GM18861 (cell line): ENCODE results near the gene SCN4B.

Experiments
- ATAC-seq: cut with Tn5 transposase; IDR thresholded peaks from one replicate; pipeline ENCODE4 v1.9.1; 2021; ENCODE audit not compliant: unreplicated experiment

SCN4B gene

GRCh38 chr11:118105657-118106305 is 46.8 kb downstream of the SCN4B start:
- ATAC-seq, result no peak

- no peak for ATAC-seq
Measured at GRCh38 chr11:118104491-118104890, 48.1 kb downstream of the SCN4B start.

DNA sequence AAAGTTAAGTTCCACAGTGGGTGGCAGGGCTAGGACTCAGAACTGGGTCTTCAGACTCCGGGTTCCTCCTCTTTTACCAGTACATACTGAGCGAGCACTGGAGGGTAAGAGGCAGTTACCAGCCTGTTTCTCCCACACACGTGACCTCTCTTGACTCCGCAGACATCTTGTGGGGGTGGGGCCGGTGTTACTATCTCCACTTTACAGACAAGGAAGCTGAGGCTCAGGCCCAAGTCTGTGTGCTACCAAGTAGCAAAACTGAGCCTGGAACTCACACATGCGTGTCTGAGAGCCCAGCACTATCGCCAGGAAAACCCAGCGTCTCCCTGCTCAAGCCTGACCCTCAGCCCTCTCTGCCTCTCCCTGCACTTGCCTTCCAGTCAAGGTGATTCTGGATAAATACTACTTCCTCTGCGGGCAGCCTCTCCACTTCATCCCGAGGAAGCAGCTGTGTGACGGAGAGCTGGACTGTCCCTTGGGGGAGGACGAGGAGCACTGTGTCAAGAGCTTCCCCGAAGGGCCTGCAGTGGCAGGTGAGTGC is 49.8 kb downstream of the SCN4B start:
- ATAC-seq, result no peak

- ATAC-seq, result no peak
Measured at GRCh38 chr11:118100691-118101232, 51.9 kb downstream of the SCN4B start.

GRCh38 chr11:118099838-118100556 is 52.6 kb downstream of the SCN4B start:
- ATAC-seq, result no peak

DNA sequence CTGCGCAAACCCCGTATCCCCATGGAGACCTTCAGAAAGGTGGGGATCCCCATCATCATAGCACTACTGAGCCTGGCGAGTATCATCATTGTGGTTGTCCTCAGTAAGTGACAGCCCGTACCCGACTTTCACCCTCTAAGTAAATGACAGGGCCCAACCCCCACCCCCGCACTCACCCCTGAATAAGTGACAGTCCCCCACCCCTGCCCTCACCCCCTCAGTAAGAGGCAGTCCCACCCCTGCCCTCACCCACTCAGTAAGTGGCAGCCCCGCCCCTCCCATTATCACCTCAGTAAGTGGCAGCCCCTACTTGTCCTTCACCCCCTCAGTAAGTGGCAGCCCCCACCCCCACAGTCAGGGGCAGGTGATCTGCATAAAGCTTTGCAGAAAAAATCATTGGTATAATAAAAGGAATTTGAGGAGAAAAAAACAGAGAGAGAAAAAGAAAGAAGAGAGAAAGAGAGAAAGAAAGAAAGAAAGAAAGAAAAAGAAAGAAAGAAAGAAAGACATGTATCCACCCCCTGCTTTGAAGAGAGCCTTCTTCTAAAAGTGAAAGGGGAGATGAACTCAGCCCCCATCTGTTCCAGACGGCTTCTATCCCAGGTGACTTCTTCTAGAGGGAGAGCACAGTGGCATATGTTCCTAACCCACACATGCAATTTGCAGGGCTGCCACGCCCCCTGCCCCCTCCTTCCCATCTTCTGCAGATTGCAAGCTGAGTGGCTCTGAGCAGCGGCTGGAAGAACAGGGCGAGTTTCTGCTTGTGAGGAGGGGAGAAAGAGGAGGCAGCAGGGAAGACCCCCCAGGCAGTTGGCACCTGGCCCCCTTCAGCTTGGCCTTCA is 53.4 kb downstream of the SCN4B start:
- no peak for ATAC-seq

- no peak for ATAC-seq
Measured at GRCh38 chr11:118095967-118096367, 56.7 kb downstream of the SCN4B start.

- ATAC-seq, result no peak
Measured at GRCh38 chr11:118095493-118095892, 57.1 kb downstream of the SCN4B start.

- no peak for ATAC-seq
Measured at GRCh38 chr11:118092907-118093571, 59.6 kb downstream of the SCN4B start.

GRCh38 chr11:118091690-118092089 is 60.9 kb downstream of the SCN4B start:
- no peak for ATAC-seq

GRCh38 chr11:118090545-118091162 is 62.0 kb downstream of the SCN4B start:
- no peak for ATAC-seq

- ATAC-seq, result no peak
Measured at GRCh38 chr11:118088531-118088930, 64.1 kb downstream of the SCN4B start.

- no peak for ATAC-seq
Measured at GRCh38 chr11:118087931-118088330, 64.7 kb downstream of the SCN4B start.

- no peak for ATAC-seq
Measured at GRCh38 chr11:118086913-118087768, 65.5 kb downstream of the SCN4B start, which contains the start of gene SMIM35. Gene SMIM35, minus strand, starts transcription at chr11:118086963. Its CDS starts 206 bp downstream, at chr11:118086757.

DNA sequence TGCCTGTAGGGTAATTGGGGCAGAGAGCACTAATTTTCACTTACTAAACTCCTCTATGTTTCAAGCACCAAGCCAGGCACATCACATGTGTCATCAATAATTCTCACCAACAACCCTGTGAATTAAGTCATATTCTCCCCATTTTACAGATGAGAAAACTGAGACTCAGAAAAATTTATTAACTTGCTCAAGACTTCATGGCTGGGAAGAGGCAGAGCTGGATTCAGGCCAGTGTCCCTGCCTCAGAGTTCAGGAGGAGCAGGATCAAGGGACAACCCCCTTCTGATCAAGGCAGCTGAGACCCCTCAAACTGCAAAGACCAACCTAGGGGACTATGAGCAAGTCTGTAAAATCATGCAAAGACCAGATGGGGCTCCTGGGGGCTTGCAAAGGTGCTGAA is 68.0 kb downstream of the SCN4B start:
- no peak for ATAC-seq

GRCh38 chr11:118084247-118084646 is 68.4 kb downstream of the SCN4B start:
- no peak for ATAC-seq
